GM12864 (cell line): ENCODE results near the gene ZNF576.

Source experiments
- DNase-seq: peaks from one replicate; pipeline ENCODE4 v3.0.0-alpha.2; 2011; ENCODE audit warnings: low read depth
- H3K4me3 ChIP-seq: 2 replicates; pipeline ENCODE4 v1.5.1; 2011; ENCODE audit warnings: mild to moderate bottlenecking, low read depth, low read length, control low read depth
- TF ChIP-seq, protein P1 (sequence below): IDR thresholded peaks from 2 replicates; pipeline ENCODE4 v1.5.1; 2011; ENCODE audit warnings: low read depth, mild to moderate bottlenecking, moderate library complexity, low read length, control low read depth, inconsistent platforms; ENCODE audit errors: missing control alignments

The ZNF576 gene

DNA sequence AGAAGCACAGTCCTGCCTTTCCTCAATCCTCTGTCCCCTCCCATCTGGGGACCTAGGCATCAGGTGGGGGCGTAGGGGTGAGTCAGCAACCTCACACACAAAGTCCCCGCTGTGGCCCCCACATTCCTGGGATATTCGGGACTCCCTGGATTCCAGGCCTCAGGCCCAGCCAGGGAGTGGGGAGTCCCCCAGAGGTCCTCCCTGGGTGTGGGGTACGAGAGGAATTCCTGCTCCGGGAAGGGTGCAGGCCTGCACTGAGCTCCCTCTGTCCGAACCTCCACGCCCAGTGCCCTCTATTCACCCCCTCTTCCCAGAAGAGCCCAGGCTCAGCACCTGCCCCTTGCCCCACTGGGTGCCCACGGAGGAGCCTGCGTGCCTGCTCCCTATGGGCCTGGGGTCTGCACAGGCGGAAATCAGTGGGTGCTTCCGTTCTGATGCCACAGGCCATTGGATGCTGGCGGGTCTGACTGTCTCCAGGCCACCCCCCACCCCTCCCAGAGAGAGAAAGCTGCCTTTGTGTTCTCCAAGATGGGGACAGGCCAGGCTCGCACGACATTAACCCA, 39.8 kb downstream of the ZNF576 start:
- no peak overlapping the region for H3K4me3 ChIP-seq
- DNase-seq = no peak
- TF ChIP-seq, protein P1, sequence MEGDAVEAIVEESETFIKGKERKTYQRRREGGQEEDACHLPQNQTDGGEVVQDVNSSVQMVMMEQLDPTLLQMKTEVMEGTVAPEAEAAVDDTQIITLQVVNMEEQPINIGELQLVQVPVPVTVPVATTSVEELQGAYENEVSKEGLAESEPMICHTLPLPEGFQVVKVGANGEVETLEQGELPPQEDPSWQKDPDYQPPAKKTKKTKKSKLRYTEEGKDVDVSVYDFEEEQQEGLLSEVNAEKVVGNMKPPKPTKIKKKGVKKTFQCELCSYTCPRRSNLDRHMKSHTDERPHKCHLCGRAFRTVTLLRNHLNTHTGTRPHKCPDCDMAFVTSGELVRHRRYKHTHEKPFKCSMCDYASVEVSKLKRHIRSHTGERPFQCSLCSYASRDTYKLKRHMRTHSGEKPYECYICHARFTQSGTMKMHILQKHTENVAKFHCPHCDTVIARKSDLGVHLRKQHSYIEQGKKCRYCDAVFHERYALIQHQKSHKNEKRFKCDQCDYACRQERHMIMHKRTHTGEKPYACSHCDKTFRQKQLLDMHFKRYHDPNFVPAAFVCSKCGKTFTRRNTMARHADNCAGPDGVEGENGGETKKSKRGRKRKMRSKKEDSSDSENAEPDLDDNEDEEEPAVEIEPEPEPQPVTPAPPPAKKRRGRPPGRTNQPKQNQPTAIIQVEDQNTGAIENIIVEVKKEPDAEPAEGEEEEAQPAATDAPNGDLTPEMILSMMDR = no peak

DNA sequence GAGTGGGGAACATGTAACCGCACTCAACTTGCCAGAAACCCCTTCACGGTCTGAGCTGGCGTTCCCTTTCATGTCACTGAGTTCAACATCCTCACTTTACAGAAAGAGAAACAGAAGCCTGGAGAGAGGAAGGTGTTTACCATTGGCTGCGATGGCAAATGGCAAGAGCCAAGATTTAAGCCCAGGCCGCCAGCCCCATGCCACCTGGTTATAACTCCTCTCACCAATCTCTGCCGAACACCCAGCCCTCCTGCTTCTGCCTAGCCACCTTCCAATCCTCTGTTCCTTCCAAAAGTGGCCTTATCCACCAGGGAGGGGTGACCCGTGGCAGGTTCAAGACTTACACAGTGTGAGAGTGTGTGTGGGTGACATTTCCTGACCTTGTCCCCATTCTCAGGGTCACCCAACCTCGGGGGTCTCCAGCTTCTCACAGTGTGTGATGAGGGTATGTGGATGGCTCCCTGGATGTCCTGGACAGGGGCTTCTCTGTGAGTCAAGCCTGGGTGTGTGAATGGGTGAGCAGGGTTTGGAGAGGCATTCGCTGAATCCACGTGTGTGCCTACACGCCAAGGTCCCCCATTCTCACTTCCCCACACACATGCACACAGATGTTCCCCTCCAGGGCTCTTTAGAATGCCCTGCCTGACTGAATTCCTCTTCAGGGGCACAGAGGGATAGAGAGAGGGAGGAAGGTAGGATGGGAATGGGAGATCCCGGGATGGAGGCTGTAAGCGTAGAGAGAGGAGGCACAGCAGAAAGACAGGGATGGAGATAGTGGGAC, 42.0 kb downstream of the ZNF576 start:
- H3K4me3 ChIP-seq = no peak overlapping the region
- DNase-seq = no peak
- TF ChIP-seq, protein P1 = no peak

DNA sequence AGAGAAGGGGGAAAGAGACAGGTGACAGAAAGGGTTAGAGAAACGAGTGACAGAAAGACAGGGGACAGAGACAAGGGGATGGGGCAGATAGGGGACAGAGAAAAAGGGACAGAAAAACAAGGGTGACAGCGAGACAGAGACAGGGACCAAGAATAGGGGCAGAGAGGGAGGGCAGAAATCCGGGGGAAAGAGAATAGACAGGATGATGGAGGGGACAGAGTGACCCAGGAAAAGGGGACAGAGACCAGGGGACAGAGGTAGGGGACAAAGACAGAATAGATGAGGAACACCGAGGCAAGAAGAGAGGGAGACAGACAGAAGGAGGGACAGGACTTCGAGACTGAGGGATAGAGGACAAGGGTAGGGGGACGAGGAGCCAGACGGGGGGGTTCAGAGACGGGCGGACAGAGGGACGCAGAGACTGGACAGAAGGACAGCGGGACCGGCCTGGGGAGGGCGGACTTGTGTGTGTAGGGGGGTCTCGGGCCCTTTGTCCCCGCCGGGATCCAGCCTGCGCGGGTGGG, 42.7 kb downstream of the ZNF576 start:
- TF ChIP-seq, protein P1 = no peak
- H3K4me3 ChIP-seq = no peak overlapping the region; the same call in 1 of the 2 replicates
- no peak for DNase-seq

DNA sequence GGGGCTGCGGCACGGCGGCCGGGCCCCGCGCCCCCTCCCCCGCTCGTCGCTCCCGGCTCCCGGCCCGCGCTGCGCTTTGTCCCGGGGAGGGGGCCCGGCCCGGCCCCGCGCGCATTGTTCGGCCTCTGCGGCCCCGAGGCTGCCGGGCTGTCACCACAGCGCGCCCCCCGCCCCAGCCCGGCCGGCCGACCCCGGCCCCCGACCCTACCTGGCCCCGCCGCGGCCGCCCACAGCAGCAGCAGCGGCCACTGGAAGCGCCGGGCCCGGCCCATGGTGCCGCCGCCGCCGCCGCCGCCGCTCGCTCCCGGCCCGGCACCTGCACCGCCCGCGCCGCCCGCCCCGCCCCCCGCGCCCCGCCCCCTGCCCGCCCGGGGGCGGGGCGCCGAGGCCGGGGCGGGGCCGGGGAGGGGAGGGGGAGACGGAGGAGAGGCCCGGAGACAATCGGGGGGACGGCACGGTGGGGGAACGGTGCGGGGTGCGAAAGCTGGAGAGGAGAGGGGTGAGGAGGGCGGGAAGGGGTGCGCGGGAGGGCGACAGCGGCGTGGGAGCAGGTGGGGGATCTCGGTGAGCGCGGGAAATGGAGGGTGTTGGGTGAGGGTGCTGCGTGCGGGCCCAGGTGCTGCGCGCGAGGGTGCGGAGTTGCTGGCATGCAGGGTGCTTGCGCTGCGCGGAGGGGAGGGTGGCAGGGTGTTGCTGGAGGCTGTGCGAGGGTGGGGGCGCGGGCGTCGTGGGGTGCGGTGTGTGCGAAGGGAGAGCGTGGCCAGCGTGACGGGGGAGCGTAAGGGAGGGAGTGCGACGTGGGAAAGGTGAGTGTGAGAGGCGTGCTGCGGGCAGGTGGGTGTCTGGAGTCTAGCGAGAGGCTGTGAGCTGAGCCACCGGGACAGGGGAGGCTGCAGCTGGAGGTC, 43.4 kb downstream of the ZNF576 start, which contains the start of gene CADM4:
Gene CADM4, minus strand, starts transcription at position 332 of the 905 bp plus-strand sequence. Its CDS starts 60 bp downstream, at position 272.
- DNase-seq = no peak
- H3K4me3 ChIP-seq = no peak within 1 kb of the TSS; the same call in none of the 2 replicates
- TF ChIP-seq, protein P1 = no peak

DNA sequence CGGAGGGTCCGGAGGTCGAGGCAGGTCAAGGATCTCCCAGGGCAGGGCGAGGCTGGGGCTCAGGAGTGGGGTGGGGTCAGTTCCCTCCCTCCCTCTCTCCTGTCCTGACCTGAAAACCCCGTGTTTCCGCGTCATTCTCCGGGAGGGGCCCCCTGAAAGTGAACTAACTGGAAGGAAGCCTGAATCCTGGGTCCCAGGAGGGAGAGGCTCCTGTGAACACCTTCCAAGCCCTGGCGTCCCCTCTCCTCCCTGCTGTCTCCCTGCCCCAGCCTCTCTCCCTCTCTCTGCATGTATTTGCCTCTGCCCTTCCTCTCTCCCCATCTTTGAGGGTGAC, 44.0 kb downstream of the ZNF576 start:
- TF ChIP-seq, protein P1 = no peak
- no peak overlapping the region for H3K4me3 ChIP-seq
- no peak for DNase-seq

DNA sequence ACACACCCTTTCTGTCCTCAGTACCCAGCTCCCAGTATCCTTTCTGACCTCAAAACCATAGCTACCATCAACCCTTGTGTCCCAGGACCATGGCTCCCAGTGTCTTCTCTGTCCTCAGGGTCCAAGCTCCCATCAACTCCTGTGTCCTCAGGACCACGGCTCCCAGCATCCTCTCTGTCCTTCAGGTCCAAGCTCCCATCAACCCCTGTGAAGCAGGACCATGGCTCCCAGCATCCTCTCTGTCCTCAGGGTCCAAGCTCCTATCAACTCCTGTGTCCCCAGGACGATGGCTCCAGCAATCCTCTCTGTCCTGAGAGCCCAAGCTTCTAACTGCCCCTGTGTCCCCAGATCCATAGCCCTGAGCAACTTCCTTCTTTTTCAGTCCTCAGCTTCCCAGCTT, 44.9 kb downstream of the ZNF576 start:
- TF ChIP-seq, protein P1 = no peak
- no peak for DNase-seq
- H3K4me3 ChIP-seq = no peak overlapping the region
